Peyer's patch (tissue), 4 donors: ENCODE measurements around the gene SPON2.

Source experiments
- POLR2A ChIP-seq, 2 donors: fragments of 450-650 bp; IDR thresholded peaks; one replicate each; pipeline ENCODE4 v1.5.1; 2017; ENCODE audit warnings: antibody characterized with exemption in 2 of 2, mild to moderate bottlenecking in 2 of 2, moderate library complexity in 2 of 2
- TF ChIP-seq, protein P1 (sequence below), 6 experiments: fragments of 450-650 bp in 4 of 6; fragments of 200-600 bp in 2 of 6; sonication (generic) in 1 of 6; IDR thresholded peaks; one replicate each; pipeline ENCODE4 v1.5.1; 2017 to 2019; ENCODE audit warnings: antibody characterized with exemption in 6 of 6, mild to moderate bottlenecking in 3 of 6, moderate library complexity in 1 of 6

GRCh38 chr4:1137063-1137776, 35.2 kb downstream of the SPON2 start:
- no peak for TF ChIP-seq POLR2A (IDR thresholded peaks at IDR 0.05)
- TF ChIP-seq, protein P1, sequence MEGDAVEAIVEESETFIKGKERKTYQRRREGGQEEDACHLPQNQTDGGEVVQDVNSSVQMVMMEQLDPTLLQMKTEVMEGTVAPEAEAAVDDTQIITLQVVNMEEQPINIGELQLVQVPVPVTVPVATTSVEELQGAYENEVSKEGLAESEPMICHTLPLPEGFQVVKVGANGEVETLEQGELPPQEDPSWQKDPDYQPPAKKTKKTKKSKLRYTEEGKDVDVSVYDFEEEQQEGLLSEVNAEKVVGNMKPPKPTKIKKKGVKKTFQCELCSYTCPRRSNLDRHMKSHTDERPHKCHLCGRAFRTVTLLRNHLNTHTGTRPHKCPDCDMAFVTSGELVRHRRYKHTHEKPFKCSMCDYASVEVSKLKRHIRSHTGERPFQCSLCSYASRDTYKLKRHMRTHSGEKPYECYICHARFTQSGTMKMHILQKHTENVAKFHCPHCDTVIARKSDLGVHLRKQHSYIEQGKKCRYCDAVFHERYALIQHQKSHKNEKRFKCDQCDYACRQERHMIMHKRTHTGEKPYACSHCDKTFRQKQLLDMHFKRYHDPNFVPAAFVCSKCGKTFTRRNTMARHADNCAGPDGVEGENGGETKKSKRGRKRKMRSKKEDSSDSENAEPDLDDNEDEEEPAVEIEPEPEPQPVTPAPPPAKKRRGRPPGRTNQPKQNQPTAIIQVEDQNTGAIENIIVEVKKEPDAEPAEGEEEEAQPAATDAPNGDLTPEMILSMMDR (IDR thresholded peaks at IDR 0.05), result no peak
